ENCODE results near the gene TIPRL.

Gene TIPRL

GRCh38 chr1:168210312-168210711 lies 31.6 kb downstream of the TIPRL start:
- no peak for DNase-seq (ENCODE audit: low read depth in 2 of 3, low spot score in 2 of 3)

- no peak for DNase-seq (ENCODE audit: low read depth in 2 of 3, low spot score in 2 of 3)
These were observed 34.6 kb downstream of the TIPRL start for GRCh38 chr1:168213349-168213748.

GRCh38 chr1:168216171-168216570 lies 37.4 kb downstream of the TIPRL start:
- DNase-seq (ENCODE audit: low read depth in 2 of 3, low spot score in 2 of 3) = no peak

- DNase-seq (ENCODE audit: low read depth in 2 of 3, low spot score in 2 of 3) = no peak
These were observed 38.9 kb downstream of the TIPRL start for GRCh38 chr1:168217664-168218063.

- no peak for DNase-seq (ENCODE audit: low read depth in 2 of 3, low spot score in 2 of 3)
These were observed 39.9 kb downstream of the TIPRL start for GRCh38 chr1:168218658-168219057.

- DNase-seq (ENCODE audit: low read depth in 2 of 3, low spot score in 2 of 3) = no peak
These were observed 41.7 kb downstream of the TIPRL start for GRCh38 chr1:168220470-168220871.

GRCh38 chr1:168221275-168221674 lies 42.5 kb downstream of the TIPRL start:
- no peak for DNase-seq (ENCODE audit: low read depth in 2 of 3, low spot score in 2 of 3)

GRCh38 chr1:168223261-168223660 lies 44.5 kb downstream of the TIPRL start:
- DNase-seq (ENCODE audit: low read depth in 2 of 3, low spot score in 2 of 3) = no peak

GRCh38 chr1:168223681-168224540 lies 45.1 kb downstream of the TIPRL start:
- DNase-seq (ENCODE audit: low read depth in 2 of 3, low spot score in 2 of 3) = no peak

GRCh38 chr1:168224991-168225390 lies 46.2 kb downstream of the TIPRL start:
- no peak for DNase-seq (ENCODE audit: low read depth in 2 of 3, low spot score in 2 of 3)

GRCh38 chr1:168225476-168226190 lies 46.9 kb downstream of the TIPRL start, which contains the start of gene SFT2D2:
Gene SFT2D2, plus strand, starts transcription at chr1:168226004. Its CDS starts 76 bp downstream, at chr1:168226080.
- DNase-seq (ENCODE audit: low read depth in 2 of 3, low spot score in 2 of 3) = peak; percentile 57 to 71 (median 64)

- no peak for DNase-seq (ENCODE audit: low read depth in 2 of 3, low spot score in 2 of 3)
These were observed 48.9 kb downstream of the TIPRL start for GRCh38 chr1:168227620-168228019.

- no peak for DNase-seq (ENCODE audit: low read depth in 2 of 3, low spot score in 2 of 3)
These were observed 51.1 kb downstream of the TIPRL start for GRCh38 chr1:168229893-168230292.

GRCh38 chr1:168230709-168231108 lies 51.9 kb downstream of the TIPRL start:
- no peak for DNase-seq (ENCODE audit: low read depth in 2 of 3, low spot score in 2 of 3)

- no peak for DNase-seq (ENCODE audit: low read depth in 2 of 3, low spot score in 2 of 3)
These were observed 56.2 kb downstream of the TIPRL start for GRCh38 chr1:168234846-168235547.

- no peak for DNase-seq (ENCODE audit: low read depth in 2 of 3, low spot score in 2 of 3)
These were observed 56.8 kb downstream of the TIPRL start for GRCh38 chr1:168235548-168235885.

- DNase-seq (ENCODE audit: low read depth in 2 of 3, low spot score in 2 of 3) = no peak
These were observed 57.2 kb downstream of the TIPRL start for GRCh38 chr1:168235937-168236336.

- no peak for DNase-seq (ENCODE audit: low read depth in 2 of 3, low spot score in 2 of 3)
These were observed 58.3 kb downstream of the TIPRL start for GRCh38 chr1:168236836-168237611.

- no peak for DNase-seq (ENCODE audit: low read depth in 2 of 3, low spot score in 2 of 3)
These were observed 64.4 kb downstream of the TIPRL start for GRCh38 chr1:168243198-168243597.

GRCh38 chr1:168243636-168244212 lies 65.0 kb downstream of the TIPRL start:
- DNase-seq (ENCODE audit: low read depth in 2 of 3, low spot score in 2 of 3) = no peak

GRCh38 chr1:168245042-168245441 lies 66.3 kb downstream of the TIPRL start:
- no peak for DNase-seq (ENCODE audit: low read depth in 2 of 3, low spot score in 2 of 3)

Measured in activated CD8-positive, alpha-beta memory T cell treated with anti-CD3 and anti-CD28 coated beads for 48 hours (primary cell).